CD4-positive, alpha-beta T cell treated with Interleukin-17A for 4 hours (primary cell): ENCODE measurements around the gene GABRD.
A peak's percentile ranks its signal among the peaks of the same experiment; 100 is the strongest.
"Not testable (repeated sequence)": the region's sequence is repeated elsewhere in the genome, so short reads cannot be mapped to it uniquely, and the experiment has no call there.

Experiments used
- DNase-seq: peaks from one replicate; pipeline ENCODE4 v3.0.0-alpha.2; 2020; ENCODE audit warnings: mixed read lengths

GABRD gene

GRCh38 chr1:2019172-2019543 is at the start of gene GABRD:
TSS of gene GABRD (plus strand) at chr1:2019345. CDS start at chr1:2019424, 79 bp downstream.
- peak; percentile 17 for DNase-seq

- DNase-seq: no peak
Observed at GRCh38 chr1:1969505-1969900, 49.6 kb upstream of the GABRD start.

- DNase-seq: no peak
Observed at GRCh38 chr1:1969953-1970716, 49.0 kb upstream of the GABRD start.

GRCh38 chr1:1971017-1971416 is 48.1 kb upstream of the GABRD start:
- no peak for DNase-seq

- no peak for DNase-seq
Observed at GRCh38 chr1:1971688-1972087, 47.5 kb upstream of the GABRD start.

GRCh38 chr1:1972976-1973715 is 46.0 kb upstream of the GABRD start:
- DNase-seq: no peak

- no peak for DNase-seq
Observed at GRCh38 chr1:1973716-1974642, 45.2 kb upstream of the GABRD start.

- no peak for DNase-seq
Observed at GRCh38 chr1:1974834-1975233, 44.3 kb upstream of the GABRD start.

GRCh38 chr1:1975535-1975934 is 43.6 kb upstream of the GABRD start:
- DNase-seq: no peak

- no peak for DNase-seq
Observed at GRCh38 chr1:1976031-1976430, 43.1 kb upstream of the GABRD start.

GRCh38 chr1:1978108-1978507 is 41.0 kb upstream of the GABRD start:
- DNase-seq: no peak

GRCh38 chr1:1978690-1979481 is 40.3 kb upstream of the GABRD start:
- DNase-seq: not testable (repeated sequence)

- DNase-seq: no peak
Observed at GRCh38 chr1:1979482-1980165, 39.5 kb upstream of the GABRD start.

GRCh38 chr1:1980467-1981141 is 38.5 kb upstream of the GABRD start:
- no peak for DNase-seq

GRCh38 chr1:1981142-1981500 is 38.0 kb upstream of the GABRD start:
- no peak for DNase-seq

- DNase-seq: not testable (repeated sequence)
Observed at GRCh38 chr1:1981631-1982327, 37.4 kb upstream of the GABRD start.

- DNase-seq: no peak
Observed at GRCh38 chr1:1982379-1983232, 36.5 kb upstream of the GABRD start.

GRCh38 chr1:1984560-1985070 is 34.5 kb upstream of the GABRD start:
- DNase-seq: no peak

- no peak for DNase-seq
Observed at GRCh38 chr1:1985375-1986050, 33.6 kb upstream of the GABRD start.
